ENCODE measurements around the gene EFCAB8.

- TF ChIP-seq CTCF (IDR thresholded peaks at IDR 0.05) (no peak), POLR2A (IDR thresholded peaks at IDR 0.05) (no peak), EP300 (IDR thresholded peaks at IDR 0.05) (no peak)
These were observed 71.5 kb downstream of the EFCAB8 start for GRCh38 chr20:32930181-32930580.

Data from ovary (tissue), 3 donors.